Choroid plexus epithelial cell (primary cell): ENCODE measurements around the gene CALCR.
A peak's percentile ranks its signal among the peaks of the same experiment; 100 is the strongest.
"Not testable (repeated sequence)": the region's sequence is repeated elsewhere in the genome, so short reads cannot be mapped to it uniquely, and the experiment has no call there.

Source experiments
- DNase-seq: peaks from one replicate; pipeline ENCODE4 v3.0.0-alpha.2; 2010; ENCODE audit warnings: low read depth
- H3K4me3 ChIP-seq: 2 replicates; pipeline ENCODE4 v1.5.1; 2011; ENCODE audit warnings: low read depth, mild to moderate bottlenecking, control low read depth, low read length, moderate library complexity
- CTCF ChIP-seq: conservative IDR thresholded peaks from 2 replicates; pipeline ENCODE4 v1.5.1; 2011; ENCODE audit warnings: low read depth, mild to moderate bottlenecking, control low read depth, inconsistent platforms, low read length, moderate library complexity

CALCR gene

GRCh38 chr7:93535616-93536015 is 38.9 kb downstream of the CALCR start:
- no peak for TF ChIP-seq CTCF
- no peak for DNase-seq
- no peak overlapping the region for H3K4me3 ChIP-seq

DNA sequence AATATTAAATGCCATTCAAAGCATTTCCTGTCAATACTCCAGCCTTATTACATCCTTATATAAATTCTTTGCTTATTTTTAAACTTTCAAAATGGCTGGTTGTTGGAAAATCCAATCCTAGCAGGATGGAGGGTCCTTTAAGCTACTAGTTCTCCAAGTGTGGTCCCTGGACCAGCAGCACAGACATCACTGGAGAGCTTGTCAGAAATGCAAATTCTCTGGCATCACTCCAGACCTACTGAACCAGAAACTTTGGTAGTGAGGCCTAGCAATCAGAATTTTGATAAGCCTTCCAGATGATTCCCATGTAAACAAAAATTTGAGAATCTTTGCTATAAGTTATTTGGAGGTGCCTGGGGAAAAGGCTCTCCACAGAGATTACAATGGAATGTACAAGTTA is 43.8 kb downstream of the CALCR start:
- H3K4me3 ChIP-seq = no peak overlapping the region
- no peak for DNase-seq
- no peak for TF ChIP-seq CTCF

DNA sequence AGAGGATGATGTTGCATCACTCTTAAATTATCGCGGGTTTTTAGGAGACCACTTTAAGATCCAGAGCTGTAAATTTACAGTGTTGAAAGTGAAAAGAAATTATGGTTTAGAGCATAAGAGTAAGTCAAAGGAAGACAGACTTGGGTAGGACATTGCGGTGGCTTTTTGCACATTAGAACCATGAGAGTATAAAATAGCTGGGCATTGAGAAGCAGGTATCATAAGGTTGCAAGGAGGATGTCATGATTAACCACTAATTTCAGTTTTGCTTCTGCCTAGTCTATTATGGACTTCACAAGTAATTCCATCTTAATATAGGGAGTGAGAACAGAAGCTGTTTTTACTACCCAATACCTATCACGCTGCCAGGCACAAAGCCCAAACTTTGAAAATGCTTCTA is 57.7 kb downstream of the CALCR start:
- TF ChIP-seq CTCF = no peak
- DNase-seq = no peak

DNA sequence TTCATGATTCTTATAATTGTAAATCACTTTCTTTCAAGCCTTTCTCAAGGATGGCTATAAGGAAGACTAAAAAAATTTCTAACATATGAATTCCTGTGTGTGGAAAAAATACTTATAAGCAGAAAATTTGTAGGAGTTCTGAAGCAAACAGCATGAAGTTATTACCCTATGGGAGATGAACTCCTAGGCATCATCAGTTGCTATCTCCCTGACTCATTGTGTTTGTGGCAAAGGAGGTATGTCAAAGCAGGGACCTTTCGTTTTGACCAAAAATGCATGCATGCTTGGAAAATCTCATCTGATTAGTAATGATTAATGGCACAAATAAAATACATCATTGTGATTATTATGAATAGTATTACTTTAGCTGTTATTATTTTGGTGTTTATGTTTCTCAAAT is 59.4 kb downstream of the CALCR start:
- H3K4me3 ChIP-seq = no peak overlapping the region
- peak; percentile 23 for DNase-seq
- no peak for TF ChIP-seq CTCF

More for the DNA sequence above, 57.7 kb downstream of the CALCR start:
- H3K4me3 ChIP-seq = no peak overlapping the region

- no peak overlapping the region for H3K4me3 ChIP-seq
- TF ChIP-seq CTCF = no peak
- DNase-seq = no peak
Observed at GRCh38 chr7:93509303-93509702, 65.2 kb downstream of the CALCR start.

DNA sequence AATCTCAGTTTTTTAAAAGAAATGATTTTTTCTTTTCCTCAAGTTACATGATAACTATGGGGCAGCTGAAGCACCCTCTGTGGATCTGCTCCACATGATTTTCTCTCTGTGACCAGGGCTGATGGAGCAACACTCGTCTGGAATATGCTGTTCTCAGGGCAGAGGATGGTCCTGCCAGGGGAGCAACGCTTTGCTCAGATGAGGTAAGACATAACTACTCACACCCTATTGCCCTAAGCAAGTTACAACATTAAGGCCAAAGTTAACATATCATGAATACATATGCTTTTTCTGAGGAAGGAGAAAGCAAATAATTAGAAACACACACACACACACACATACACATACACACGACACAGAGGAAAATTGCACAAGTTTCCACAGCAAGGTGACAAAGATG is 71.4 kb downstream of the CALCR start:
- no peak for TF ChIP-seq CTCF
- DNase-seq = no peak
- no peak overlapping the region for H3K4me3 ChIP-seq

DNA sequence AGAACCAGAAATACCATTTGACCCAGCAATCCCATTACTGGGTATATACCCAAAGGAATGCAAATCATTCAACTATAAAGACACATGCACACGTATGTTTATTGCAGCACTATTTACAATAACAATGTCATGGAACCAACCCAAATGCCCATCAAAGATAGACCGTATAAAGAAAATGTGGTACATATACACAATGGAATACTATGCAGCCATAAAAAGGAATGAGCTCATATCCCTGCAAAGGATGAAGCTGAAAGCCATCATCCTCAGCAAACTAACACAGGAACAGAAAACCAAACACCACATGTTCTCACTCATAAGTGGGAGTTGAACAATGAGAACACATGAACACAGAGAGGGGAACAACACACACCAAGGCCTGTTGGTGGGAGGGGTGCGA is 82.7 kb downstream of the CALCR start:
- not testable (repeated sequence) for H3K4me3 ChIP-seq, DNase-seq
